CD4-positive, alpha-beta T cell treated with Interleukin-15 for 4 hours (primary cell): ENCODE results near the gene FTO.
"Not testable (repeated sequence)": the region's sequence is repeated elsewhere in the genome, so short reads cannot be mapped to it uniquely, and the experiment has no call there.

Experiments used
- DNase-seq: peaks from one replicate; pipeline ENCODE4 v3.0.0-alpha.2; 2020; ENCODE audit warnings: low spot score

FTO gene

DNA sequence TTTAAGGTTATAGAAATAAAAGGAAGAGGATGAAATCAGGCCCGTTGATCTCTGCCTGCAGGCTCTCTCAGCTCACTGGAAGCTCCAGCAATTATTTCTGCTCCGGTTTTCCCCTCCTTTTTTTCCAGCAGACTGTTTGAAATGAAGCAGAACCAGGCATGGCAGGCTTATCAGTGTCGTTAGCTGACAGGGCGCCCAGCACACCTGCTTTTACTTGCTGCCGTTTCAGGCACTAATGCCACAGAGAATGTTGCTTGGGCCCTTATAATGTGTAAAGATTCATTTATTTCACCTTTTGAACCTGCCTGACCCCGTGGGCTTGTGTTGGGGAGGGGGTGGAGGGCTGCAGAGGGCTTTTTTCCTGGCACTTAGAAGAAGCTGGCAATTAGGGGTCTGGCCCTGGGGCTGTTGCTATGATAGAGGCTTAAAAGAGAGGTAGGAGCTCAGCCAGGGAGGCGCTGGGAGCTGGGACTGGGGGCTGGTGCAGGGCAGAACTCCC lies 474.6 kb downstream of the FTO start:
- no peak for DNase-seq

DNA sequence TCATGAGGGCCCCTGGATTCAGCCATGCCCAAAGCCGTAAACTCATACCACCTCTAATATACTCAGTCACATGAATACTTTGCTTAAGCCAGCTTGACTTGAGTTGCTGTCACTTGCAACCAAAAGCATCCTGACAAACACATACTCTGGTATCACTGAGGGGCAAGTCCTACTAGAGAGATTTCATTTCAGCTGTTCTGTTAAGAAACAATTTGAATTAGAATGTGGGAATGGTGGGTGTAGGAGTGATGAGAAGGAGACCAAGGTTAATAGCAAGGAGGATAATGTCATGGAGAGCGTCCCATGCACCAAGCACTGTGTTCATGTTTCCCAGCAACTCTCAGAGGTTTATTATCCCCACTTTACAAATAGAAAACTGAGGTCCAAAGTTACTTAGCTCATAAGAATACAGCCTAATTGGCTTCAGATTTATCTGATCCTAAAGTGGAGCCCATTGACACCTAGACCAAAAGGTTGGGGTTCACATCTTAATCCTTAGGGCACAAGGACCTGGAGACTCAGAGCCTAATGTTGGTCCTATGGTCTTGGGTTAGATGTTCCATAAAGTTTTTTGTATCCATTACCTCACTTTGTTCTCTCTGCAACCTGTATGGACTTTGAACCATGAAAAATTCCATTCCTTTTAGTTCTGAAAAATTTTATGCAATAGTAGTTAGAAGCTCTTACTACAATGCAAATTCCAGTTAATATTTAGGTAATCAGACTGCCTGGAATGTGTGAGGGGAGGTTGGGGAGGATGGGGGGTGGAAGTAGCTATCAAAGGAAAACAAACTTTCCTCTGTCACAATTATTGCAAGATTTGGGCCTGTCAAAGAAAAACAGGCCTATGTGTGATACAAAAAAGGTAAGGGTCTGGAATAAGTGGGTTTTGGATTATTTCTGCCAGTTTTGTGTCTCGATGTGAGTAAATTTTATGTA lies 476.7 kb downstream of the FTO start:
- no peak for DNase-seq

DNA sequence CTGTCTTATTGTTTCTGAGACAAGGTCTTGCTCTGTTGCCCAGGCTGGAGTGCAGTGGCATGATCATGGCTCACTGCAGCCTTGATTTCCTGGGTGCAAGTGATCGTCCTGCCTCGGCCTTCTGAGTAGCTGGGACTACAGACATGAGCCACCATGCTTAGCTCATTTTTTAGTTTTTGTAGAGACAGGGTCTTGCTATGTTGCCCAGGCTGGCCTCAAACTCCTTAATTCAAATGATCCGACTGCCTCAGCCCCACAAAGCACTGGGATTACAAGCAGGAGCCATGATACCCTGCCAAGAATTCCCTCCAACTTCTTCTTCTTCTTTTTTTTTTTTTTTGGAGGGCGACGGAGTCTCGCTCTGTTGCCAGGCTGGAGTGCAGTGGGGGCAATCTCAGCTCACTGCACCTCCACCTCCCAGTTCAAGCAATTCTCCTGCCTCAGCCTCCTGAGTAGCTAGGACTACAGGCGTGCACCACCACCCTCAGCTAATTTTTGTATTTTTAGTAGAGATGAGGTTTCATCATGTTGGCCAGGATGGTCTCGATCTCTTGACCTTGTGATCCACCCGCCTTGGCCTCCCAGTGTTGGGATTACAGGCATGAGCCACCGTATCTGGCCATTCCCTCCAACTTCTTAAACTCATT lies 477.9 kb downstream of the FTO start:
- DNase-seq, result not testable (repeated sequence)

DNA sequence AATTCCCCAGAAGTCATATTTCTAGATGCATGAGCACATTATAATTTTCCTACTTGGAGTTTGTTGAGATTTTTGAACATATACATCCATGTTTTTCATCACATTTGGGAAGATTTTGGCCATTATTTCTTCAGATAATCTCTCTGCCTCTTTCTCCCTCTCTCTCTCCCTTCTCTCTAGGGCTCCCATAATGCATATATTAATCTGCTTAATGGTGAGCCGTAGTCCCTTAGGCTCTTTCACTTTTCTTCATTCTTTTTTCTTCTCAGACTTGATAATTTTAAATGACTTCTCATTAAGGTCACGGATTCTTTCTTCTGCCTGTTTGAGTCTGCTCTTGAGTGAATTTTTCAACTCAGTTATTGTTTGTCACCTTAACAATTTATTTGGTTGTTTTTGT lies 481.1 kb downstream of the FTO start:
- no peak for DNase-seq

DNA sequence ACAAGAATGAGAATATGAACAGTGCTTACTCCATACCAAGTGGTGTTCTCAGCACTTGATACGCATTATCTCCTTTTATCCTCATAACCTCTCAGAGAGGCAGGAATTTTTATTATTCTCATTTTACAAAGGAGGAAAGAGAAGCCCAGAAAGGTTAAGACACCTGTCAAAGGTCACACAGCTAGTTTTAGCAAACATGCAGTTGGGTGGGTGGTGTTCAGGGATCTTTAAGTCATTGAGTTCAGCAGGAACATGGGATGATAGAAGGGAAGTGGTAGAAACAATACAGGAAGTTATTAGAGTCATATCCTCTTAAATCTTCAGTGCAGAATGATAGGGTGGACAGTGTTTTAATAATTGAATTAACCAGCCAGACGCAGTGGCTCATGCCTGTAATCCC lies 487.2 kb downstream of the FTO start:
- no peak for DNase-seq

DNA sequence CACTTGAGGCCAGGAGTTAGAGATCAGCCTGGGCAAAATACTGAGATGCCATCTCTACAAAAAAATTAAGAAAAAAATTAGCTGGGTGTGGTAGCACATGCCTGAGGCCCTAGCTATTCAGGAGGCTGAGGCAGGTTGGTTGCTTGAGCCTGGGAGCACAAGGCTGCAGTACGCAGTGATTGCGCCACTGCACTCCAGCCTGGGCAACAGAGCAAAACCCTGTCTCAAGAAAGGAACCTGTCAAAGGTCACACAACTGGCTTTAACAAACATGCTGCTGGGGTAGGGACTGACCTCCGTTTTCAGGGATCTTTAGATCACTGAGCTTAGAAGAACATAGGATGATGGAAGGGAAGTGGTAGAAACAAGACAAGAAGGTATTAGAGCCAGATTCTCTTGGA lies 487.6 kb downstream of the FTO start:
- no peak for DNase-seq

DNA sequence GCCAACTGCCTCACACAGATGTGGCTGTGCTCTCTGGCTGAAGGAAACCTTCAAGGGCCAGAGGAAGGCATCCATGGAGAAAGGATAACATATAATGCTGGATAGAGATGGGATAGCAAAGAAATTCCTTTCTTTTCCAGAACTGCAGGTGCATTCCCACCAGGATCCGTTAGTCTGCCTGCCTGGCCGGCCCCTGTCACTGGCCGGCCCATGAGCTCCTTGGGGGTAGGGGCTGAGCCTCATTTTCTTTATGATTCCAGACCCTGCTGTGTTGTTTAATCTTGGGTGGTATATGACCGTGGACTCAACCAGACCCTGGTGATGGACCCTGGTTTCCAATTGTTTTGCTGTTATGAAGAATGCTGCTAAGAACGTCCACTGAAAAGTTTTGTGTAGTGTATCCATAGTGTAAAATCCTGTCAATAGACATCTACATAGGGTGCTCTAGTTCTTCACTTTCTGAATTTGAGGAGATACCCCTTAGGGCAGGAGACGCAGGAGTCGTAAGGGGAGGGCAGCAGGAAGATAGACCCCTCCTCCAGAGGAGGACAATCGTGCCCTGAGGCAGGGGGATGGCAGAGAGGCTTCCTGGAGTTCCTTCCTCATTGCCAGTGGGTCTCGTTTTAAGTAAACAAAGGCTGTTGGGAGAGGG lies 489.2 kb downstream of the FTO start:
- no peak for DNase-seq

DNA sequence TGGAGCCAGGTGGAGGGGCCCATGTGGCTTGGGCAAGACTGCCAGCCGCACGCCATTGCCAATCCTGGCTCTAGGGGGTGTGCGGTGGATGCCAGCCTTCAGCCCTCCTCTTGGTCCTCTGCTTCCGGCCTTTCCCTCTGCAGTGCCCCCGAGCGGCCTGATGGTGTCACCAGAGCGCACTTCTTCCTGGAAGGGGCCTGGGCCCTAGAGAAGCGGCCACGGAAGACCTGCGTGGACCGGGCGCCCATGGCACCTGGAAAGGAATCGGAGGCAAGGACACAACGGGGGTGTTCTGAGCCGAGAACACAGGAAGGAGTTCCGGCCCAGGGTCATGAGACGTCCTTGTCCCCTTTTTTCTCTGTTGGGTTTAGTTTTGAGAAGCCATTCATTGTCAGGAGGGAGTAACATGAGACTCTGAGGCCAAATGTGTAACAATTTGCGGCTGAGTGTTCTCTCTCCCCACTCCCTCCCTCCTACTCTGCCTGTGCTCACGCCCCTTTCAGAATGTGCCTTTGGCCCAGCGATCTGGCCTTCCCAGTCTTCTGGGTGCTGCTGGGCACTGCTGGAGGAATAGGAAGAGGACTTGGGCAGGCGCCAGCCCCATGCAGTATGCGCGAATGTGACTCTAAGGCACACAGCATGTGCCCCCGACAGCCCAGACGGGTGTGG lies 489.8 kb downstream of the FTO start:
- peak; percentile 6 for DNase-seq

DNA sequence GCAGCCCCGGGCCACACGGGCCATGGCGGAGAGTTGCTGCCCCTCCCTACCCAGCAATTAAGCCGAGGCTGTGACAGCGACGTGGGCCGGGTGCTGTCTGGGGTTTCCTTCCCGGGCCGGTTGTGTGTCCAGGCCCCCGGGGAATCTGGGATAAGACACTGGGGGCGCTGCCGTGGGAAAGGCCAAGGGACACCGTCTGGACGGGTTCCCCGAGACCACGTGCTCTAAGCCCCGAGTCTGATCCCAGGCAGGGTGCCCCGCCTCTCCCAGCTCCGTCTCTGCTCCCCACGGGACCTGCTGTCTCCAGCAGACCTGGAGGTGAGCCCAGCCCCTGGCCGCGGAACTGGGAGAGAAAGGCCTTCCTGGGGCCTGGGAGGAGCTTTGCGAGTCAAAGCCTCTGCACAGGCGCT lies 490.4 kb downstream of the FTO start:
- no peak for DNase-seq

DNA sequence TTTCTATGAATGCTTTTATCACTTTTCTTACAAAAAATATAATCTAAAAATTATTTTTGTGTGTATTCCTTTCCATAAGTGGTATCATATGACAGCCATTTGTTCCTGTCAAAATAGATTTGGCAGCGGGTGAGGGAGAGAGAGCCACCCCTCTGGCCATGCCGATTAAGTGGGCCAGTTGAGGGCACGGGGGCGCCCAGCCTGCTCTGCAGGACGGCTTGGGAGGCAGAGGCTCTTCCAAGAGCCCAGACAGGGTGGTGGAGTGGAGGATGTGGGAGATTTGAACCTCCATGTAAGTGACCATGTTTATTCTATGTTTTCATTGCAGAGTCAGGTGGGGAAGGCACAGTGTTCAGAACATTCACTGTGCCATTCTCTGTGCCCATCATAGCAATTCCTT lies 493.8 kb downstream of the FTO start:
- no peak for DNase-seq

DNA sequence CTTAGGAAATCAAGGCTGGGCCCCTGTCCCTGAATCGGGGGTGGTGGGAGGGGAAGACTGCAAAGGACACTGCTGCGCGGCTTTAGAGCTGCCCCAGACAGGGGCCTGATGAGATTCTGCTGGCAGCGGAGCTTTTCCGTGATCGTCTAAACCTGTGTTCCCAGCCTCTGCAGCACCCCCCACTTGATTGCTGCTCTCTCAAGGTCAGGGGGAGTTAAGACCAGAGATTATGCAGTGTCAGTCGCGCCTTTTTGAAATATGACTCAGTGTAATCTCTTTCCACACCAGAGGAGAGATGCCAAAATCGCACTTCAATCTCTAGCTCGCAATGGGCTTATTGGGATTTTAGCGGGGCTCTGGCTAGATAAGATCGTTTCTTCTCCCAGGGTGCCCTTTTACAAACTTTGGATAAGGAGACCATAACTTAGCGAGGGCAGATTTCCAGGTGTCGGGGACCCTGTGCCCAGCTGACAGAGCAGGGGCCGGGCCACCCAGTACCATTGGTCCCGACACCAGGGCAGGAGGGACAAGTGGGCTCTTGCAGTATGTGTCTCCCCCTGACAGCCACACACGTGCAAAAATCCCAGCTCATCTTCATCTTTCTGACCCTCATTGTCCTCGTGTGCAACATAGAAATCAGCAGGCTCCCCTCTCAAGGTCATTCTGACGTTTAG lies 495.7 kb downstream of the FTO start:
- no peak for DNase-seq

DNA sequence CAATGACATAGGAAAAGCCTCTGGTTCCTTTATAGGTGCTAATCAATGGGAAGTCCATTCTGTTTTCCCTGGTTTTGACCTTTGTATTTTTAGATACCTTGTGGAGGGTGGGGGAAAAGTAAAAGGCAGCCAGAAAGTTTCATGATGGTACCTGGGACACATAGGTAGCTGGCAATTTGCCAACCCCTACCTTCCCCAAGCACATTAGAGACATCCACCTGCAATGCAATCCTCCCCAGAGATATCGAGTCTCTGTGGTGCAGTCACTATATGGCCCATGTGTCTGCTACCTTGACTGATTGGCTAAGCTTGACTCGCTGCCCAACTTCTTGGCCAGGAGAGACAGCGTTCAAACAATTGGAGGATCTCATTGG lies 496.2 kb downstream of the FTO start:
- no peak for DNase-seq

DNA sequence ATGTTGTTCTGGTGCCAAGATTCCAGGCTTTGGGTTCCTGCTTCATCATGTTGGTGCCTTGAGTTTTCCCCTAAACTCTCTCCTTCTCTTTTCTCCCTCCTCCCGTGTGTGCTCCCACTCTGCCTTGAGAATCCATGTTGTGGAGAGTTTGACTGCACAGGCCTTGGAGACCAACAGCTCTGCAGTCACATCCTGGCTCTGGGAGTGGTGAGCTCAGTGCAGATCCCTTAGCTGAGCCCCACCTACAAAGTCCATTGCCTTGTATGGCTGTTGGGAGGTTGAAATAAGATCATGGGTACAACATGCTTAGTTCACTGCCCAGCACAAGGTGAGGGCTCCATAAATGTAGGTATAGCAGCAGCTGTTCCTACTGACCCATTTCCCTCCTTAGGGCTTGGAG lies 496.8 kb downstream of the FTO start:
- no peak for DNase-seq

DNA sequence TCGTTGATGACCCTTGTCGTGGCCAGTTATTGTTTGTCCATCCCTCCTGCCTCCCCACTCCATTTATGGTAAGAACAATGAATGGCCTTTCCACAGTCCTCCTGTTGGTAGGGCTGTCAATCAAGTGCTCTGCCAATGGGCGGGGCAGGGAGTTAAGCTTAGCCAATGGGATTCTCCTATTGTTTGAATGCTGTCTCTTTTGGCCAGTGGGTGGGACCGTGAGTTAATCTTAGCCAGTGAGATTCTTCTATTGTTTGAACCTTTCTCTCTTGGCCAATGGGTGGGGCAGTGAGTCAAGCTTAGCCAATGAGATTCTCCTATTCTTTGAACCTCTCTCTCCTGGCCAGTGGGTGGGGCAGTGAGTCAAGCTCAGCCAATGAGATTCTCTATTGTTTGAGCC lies 497.2 kb downstream of the FTO start:
- no peak for DNase-seq
